ENCODE data around the gene ZMYND11.
"Not testable (repeated sequence)": the region's sequence is repeated elsewhere in the genome, so short reads cannot be mapped to it uniquely, and the experiment has no call there.

- TF ChIP-seq CTCF (IDR thresholded peaks at IDR 0.05; ENCODE audit: poor library complexity); EZH2 (IDR thresholded peaks at IDR 0.05; ENCODE audit: borderline replicate concordance); EZH2phosphoT487 (IDR thresholded peaks at IDR 0.05; ENCODE audit: low read depth, severe bottlenecking, unreplicated experiment): not testable (repeated sequence)
Measured at GRCh38 chr10:265816-266588, 130.7 kb downstream of the ZMYND11 start.

Measured in hepatocyte (in vitro differentiated cells).